HEK293 (cell line): Measurements from ENCODE around the gene MTFR1L.

ENCODE experiments used
- CTCF ChIA-PET: fragments of 350-600 bp; formaldehyde crosslinking; extraction: SDS; loops from one replicate; lab custom pipeline; 2021; ENCODE audit warnings: antibody characterized with exemption; lab: Yijun Ruan, JAX
- POLR2A ChIA-PET: fragments of 300-600 bp; formaldehyde crosslinking; extraction: SDS; loops from one replicate; lab custom pipeline; 2020; ENCODE audit warnings: antibody characterized with exemption, inconsistent platforms; lab: Yijun Ruan, JAX
- H3K27ac ChIP-seq: fragments of 200-500 bp; sonication (Bioruptor generic); 2 replicates; pipeline ENCODE4 v1.5.1; 2014; ENCODE audit warnings: low read depth, low read length, control low read depth, inconsistent platforms; ENCODE audit errors: extremely low read depth
- H3K36me3 ChIP-seq, 2 experiments: fragments of 200-500 bp in 1 of 2; sonication (Bioruptor generic) in 1 of 2; 1 replicate in 1 of 2; 2 replicates in 1 of 2; pipeline ENCODE4 v1.5.1; 2014 to 2017; ENCODE audit warnings: inconsistent platforms in 2 of 2, low read length in 2 of 2; ENCODE audit not compliant: control insufficient read depth in 2 of 2, insufficient read depth in 1 of 2
- H3K4me1 ChIP-seq: fragments of 200-500 bp; sonication (Bioruptor generic); 2 replicates; pipeline ENCODE4 v1.5.1; 2014; ENCODE audit warnings: mild to moderate bottlenecking, low read length, inconsistent platforms; ENCODE audit not compliant: control insufficient read depth, insufficient read depth
- H3K4me3 ChIP-seq: 2 replicates; pipeline ENCODE4 v1.5.1; 2011; ENCODE audit warnings: low read depth, mild to moderate bottlenecking, control low read depth, low read length, moderate library complexity
- H3K9me3 ChIP-seq: fragments of 200-500 bp; sonication (Bioruptor generic); 2 replicates; pipeline ENCODE4 v1.5.1; 2014; ENCODE audit warnings: low read depth, low read length, inconsistent platforms; ENCODE audit not compliant: control insufficient read depth, insufficient read depth
- GLIS1 ChIP-seq: fragments of 450-650 bp; formaldehyde crosslinking; IDR thresholded peaks from 2 replicates; pipeline ENCODE4 v1.5.1; 2016; ENCODE audit warnings: missing biosample characterization, missing genetic modification characterization
- GLIS2 ChIP-seq: fragments of 450-650 bp; formaldehyde crosslinking; IDR thresholded peaks from 2 replicates; pipeline ENCODE4 v1.5.1; 2016; ENCODE audit warnings: missing biosample characterization, missing genetic modification characterization
- ZIC2 ChIP-seq: fragments of 450-650 bp; formaldehyde crosslinking; IDR thresholded peaks from 2 replicates; pipeline ENCODE4 v1.5.1; 2016; ENCODE audit warnings: missing biosample characterization, missing genetic modification characterization
- ZNF112 ChIP-seq: fragments of 450-650 bp; formaldehyde crosslinking; IDR thresholded peaks from 2 replicates; pipeline ENCODE4 v1.5.0; 2017; ENCODE audit warnings: missing biosample characterization, missing genetic modification characterization
- ZNF155 ChIP-seq: fragments of 450-650 bp; formaldehyde crosslinking; IDR thresholded peaks from 2 replicates; pipeline ENCODE4 v1.5.1; 2016; ENCODE audit warnings: missing biosample characterization, missing genetic modification characterization
- ZNF19 ChIP-seq: fragments of 450-650 bp; formaldehyde crosslinking; IDR thresholded peaks from 2 replicates; pipeline ENCODE4; 2016; ENCODE audit warnings: missing biosample characterization, missing genetic modification characterization, low read depth
- ZNF2 ChIP-seq: fragments of 450-650 bp; formaldehyde crosslinking; IDR thresholded peaks from 2 replicates; pipeline ENCODE4 v1.5.1; 2016; ENCODE audit warnings: missing biosample characterization, missing genetic modification characterization
- ZNF23 ChIP-seq: fragments of 450-650 bp; formaldehyde crosslinking; IDR thresholded peaks from 2 replicates; pipeline ENCODE4 v1.5.1; 2016; ENCODE audit warnings: missing biosample characterization, missing genetic modification characterization, borderline replicate concordance
- ZNF274 ChIP-seq, 2 experiments: fragments of 200-500 bp in 1 of 2; fragments of 450-650 bp in 1 of 2; sonication (Bioruptor generic) in 1 of 2; formaldehyde crosslinking in 1 of 2; IDR thresholded peaks; 2 replicates each; pipeline versions ENCODE4 v1.5.1 to v1.6.1; 2014 to 2016; ENCODE audit warnings: borderline replicate concordance in 1 of 2, inconsistent platforms in 1 of 2, low read length in 1 of 2, missing biosample characterization in 1 of 2, missing genetic modification characterization in 1 of 2
- ZNF354C ChIP-seq: fragments of 450-650 bp; formaldehyde crosslinking; IDR thresholded peaks from 2 replicates; pipeline ENCODE4 v1.5.1; 2016; ENCODE audit warnings: missing biosample characterization, missing genetic modification characterization, low read depth, borderline replicate concordance
- ZNF37A ChIP-seq: fragments of 450-650 bp; IDR thresholded peaks from 2 replicates; pipeline ENCODE4 v1.5.1; 2018; ENCODE audit warnings: missing biosample characterization, missing genetic modification characterization
- ZNF501 ChIP-seq: fragments of 450-650 bp; formaldehyde crosslinking; IDR thresholded peaks from 2 replicates; pipeline ENCODE4 v1.5.1; 2016; ENCODE audit warnings: missing biosample characterization, missing genetic modification characterization
- ZNF555 ChIP-seq: fragments of 450-650 bp; formaldehyde crosslinking; conservative IDR thresholded peaks from 2 replicates; pipeline ENCODE4 v1.5.1; 2017; ENCODE audit warnings: missing biosample characterization, mild to moderate bottlenecking, missing genetic modification characterization, inconsistent platforms
- ZNF600 ChIP-seq: fragments of 450-650 bp; formaldehyde crosslinking; IDR thresholded peaks from 2 replicates; pipeline ENCODE4 v1.5.1; 2016; ENCODE audit warnings: missing biosample characterization, missing genetic modification characterization
- ZSCAN30 ChIP-seq: fragments of 450-650 bp; IDR thresholded peaks from 2 replicates; pipeline ENCODE4 v1.5.1; 2018; ENCODE audit warnings: missing biosample characterization, mild to moderate bottlenecking, missing genetic modification characterization, moderate library complexity
- ZXDB ChIP-seq: fragments of 450-650 bp; formaldehyde crosslinking; IDR thresholded peaks from 2 replicates; pipeline ENCODE4 v1.5.1; 2016; ENCODE audit warnings: missing biosample characterization, missing genetic modification characterization
- TF ChIP-seq, protein P1 (sequence below): fragments of 450-650 bp; formaldehyde crosslinking; IDR thresholded peaks from 2 replicates; pipeline ENCODE4 v1.5.1; 2016; ENCODE audit warnings: missing biosample characterization, missing genetic modification characterization
- TF ChIP-seq, protein P2 (sequence below): fragments of 450-650 bp; formaldehyde crosslinking; IDR thresholded peaks from 2 replicates; pipeline ENCODE4 v1.5.1; 2016; ENCODE audit warnings: missing biosample characterization, missing genetic modification characterization

MTFR1L gene

DNA sequence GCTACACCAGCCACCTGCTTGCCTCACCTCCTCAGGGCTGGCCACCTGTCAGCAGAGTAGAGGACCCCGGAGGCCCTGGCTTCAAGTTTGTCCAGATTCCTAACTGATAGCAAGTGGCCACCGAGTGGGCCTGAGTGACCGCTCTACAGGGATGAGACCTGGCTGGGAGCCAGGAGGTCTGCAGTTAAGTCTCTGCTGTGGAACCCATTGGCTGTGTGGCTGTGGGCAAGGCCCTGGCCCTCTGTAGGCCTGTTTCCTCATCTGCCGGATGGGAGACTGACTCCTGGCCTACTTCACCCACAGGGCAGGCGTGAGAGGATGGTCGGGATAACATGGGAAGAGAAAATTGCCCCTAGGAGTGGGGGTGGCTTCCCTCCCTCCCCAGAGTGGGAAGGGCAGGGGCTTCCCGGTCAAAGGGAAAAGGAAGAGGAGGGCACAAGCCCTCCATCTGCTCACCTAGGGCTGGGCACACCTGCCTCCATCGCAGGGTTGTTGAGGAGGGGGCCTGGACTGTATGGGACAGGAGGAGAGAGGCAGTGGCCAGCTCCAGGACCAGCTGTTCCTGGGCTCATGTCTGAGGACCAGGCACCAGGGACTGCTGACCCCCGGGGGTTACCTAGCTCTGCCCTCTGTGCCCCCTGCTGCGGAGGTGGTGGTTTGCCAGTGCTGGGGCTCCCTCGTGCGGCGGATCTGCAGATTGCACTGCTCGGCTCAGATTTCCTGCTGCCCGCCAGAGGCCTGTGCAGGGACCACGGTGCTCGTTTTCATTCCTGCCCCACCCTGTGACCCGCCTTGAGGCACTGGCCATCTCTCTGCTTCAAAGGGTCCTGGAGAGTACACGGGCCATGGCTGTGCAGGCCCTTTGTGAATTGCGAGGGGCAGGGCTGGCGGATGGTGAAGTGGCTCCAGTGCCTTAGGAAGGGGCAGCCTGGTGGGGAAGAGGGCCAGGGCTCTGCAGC lies 9.1 kb upstream of the MTFR1L start (continued):
- peak; percentile 29; the same call in 1 of the 2 replicates for TF ChIP-seq ZNF600 (tag by site-specific recombination)
- peak; percentile 24; the same call in 1 of the 2 replicates for TF ChIP-seq ZXDB (tag by site-specific recombination)
- peak; percentile 89 for TF ChIP-seq ZIC2 (tag by site-specific recombination)
- TF ChIP-seq, protein P1, sequence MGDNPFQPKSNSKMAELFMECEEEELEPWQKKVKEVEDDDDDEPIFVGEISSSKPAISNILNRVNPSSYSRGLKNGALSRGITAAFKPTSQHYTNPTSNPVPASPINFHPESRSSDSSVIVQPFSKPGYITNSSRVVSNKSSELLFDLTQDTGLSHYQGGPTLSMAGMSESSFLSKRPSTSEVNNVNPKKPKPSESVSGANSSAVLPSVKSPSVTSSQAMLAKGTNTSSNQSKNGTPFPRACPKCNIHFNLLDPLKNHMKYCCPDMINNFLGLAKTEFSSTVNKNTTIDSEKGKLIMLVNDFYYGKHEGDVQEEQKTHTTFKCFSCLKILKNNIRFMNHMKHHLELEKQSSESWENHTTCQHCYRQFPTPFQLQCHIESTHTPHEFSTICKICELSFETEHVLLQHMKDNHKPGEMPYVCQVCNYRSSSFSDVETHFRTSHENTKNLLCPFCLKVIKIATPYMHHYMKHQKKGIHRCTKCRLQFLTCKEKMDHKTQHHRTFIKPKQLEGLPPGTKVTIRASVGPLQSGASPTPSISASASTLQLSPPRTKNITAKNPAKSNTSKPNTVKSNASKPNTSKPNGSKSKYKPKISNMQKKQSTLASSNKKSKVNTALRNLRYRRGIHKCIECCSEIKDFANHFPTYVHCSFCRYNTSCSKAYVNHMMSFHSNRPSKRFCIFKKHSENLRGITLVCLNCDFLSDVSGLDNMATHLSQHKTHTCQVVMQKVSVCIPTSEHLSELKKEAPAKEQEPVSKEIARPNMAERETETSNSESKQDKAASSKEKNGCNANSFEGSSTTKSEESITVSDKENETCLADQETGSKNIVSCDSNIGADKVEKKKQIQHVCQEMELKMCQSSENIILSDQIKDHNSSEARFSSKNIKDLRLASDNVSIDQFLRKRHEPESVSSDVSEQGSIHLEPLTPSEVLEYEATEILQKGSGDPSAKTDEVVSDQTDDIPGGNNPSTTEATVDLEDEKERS, result no peak
- TF ChIP-seq ZNF19, result no peak
- TF ChIP-seq ZSCAN30 (tag by site-specific recombination), result peak; percentile 59; the same call in 1 of the 2 replicates
- TF ChIP-seq ZNF274 (IDR thresholded peaks at IDR 0.05; ENCODE audit: low read length), result no peak
- no peak for TF ChIP-seq ZNF274 (tag by site-specific recombination; IDR thresholded peaks at IDR 0.05; ENCODE audit: borderline replicate concordance)

DNA sequence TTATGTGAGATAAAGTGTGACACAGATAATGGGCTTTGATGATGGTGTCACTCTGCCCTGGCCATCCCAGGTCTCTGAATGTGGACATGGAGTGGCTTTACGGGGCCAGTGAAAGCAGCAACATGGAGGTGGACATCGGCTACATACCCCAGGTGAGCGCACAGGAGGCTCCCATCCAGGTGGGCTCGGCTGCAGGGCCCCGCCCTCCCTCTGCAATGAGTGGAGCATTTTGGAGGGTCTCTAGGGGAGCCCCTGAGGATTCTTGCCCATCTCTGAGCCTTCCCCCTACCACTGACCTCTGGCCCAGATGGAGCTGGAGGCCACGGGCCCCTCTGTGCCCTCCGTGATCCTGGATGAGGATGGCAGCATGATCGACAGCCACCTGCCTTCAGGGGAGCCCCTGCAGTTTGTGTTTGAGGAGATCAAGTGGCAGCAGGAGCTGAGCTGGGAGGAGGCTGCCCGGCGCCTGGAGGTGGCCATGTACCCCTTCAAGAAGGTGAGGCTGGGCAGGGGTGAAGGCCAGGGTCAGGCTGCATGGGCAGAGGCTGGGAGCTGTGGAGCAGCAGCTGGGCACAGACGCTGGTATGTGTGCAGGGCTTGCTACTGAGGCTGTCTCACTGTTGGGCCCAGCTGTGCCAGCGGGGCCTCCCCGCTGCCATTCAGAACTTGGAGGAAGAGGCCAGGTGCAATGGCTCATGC lies 8.2 kb upstream of the MTFR1L start:
- TF ChIP-seq ZNF155 (tag by site-specific recombination), result no peak
- TF ChIP-seq, protein P2, sequence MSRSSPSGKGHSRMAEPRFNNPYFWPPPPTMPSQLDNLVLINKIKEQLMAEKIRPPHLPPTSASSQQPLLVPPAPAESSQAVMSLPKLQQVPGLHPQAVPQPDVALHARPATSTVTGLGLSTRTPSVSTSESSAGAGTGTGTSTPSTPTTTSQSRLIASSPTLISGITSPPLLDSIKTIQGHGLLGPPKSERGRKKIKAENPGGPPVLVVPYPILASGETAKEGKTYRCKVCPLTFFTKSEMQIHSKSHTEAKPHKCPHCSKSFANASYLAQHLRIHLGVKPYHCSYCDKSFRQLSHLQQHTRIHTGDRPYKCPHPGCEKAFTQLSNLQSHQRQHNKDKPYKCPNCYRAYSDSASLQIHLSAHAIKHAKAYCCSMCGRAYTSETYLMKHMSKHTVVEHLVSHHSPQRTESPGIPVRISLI, result no peak
- no peak for TF ChIP-seq ZNF555
- TF ChIP-seq ZNF501 (tag by site-specific recombination), result no peak
- TF ChIP-seq ZNF2, result no peak
- no peak for TF ChIP-seq ZNF112 (tag by site-specific recombination)
- TF ChIP-seq ZNF23 (tag by site-specific recombination), result no peak
- TF ChIP-seq GLIS1 (tag by site-specific recombination), result no peak
- TF ChIP-seq ZNF37A (tag by site-specific recombination), result no peak
- TF ChIP-seq ZNF354C (tag by site-specific recombination), result no peak
- no peak for TF ChIP-seq GLIS2 (tag by site-specific recombination)

More for the DNA sequence above, 8.2 kb upstream of the MTFR1L start:
- ChIA-PET POLR2A (interaction anchor here (0.6 to 2.7 kb wide), 4 partner anchors 11 to 203 kb away, joined by 3 to 14 read pairs (median 5); partner anchors contain the start of gene SELENON), CTCF (interaction anchor here (0.6 to 2.9 kb wide), 12 partner anchors 11 to 408 kb away, joined by 3 to 25 read pairs (median 4); partner anchors contain the start of gene SELENON)
- no peaks in the 10 kb centered on the region for H3K4me1 ChIP-seq
- H3K4me3 ChIP-seq, result no peak overlapping the region
- no peak overlapping the region for H3K27ac ChIP-seq
- H3K9me3 ChIP-seq, result no peaks in the 10 kb centered on the region
- H3K36me3 ChIP-seq, result peaks cover 7 to 96% of the 10 kb centered on the region in 2 experiments; a peak in 2 of 3 replicates
